Measurements from ENCODE around the gene TRPC3.

GRCh38 chr4:121980643-121981042, 28.8 kb upstream of the TRPC3 start:
- no peak for TF ChIP-seq CTCF (IDR thresholded peaks at IDR 0.05)
- no peak for TF ChIP-seq POLR2A (IDR thresholded peaks at IDR 0.05)

Data from uterus (tissue), 2 donors.